A673 (cell line): Measurements from ENCODE around the gene RNF182.

ENCODE experiments used
- EZH2 ChIP-seq: fragments of 200-600 bp; sonication (generic); IDR thresholded peaks from 2 replicates; pipeline ENCODE4 v1.6.1; 2017; ENCODE audit warnings: borderline replicate concordance, low read depth, mild to moderate bottlenecking, mixed read lengths, antibody characterized with exemption, low read length; ENCODE audit not compliant: poor library complexity, severe bottlenecking
- TF ChIP-seq, protein P1 (sequence below): fragments of 300-800, 200-600 bp; sonication (generic); conservative IDR thresholded peaks from 2 replicates; pipeline ENCODE4 v1.5.1; 2017; ENCODE audit warnings: low read depth, mild to moderate bottlenecking, antibody characterized with exemption, low read length, moderate library complexity, mixed read lengths

DNA sequence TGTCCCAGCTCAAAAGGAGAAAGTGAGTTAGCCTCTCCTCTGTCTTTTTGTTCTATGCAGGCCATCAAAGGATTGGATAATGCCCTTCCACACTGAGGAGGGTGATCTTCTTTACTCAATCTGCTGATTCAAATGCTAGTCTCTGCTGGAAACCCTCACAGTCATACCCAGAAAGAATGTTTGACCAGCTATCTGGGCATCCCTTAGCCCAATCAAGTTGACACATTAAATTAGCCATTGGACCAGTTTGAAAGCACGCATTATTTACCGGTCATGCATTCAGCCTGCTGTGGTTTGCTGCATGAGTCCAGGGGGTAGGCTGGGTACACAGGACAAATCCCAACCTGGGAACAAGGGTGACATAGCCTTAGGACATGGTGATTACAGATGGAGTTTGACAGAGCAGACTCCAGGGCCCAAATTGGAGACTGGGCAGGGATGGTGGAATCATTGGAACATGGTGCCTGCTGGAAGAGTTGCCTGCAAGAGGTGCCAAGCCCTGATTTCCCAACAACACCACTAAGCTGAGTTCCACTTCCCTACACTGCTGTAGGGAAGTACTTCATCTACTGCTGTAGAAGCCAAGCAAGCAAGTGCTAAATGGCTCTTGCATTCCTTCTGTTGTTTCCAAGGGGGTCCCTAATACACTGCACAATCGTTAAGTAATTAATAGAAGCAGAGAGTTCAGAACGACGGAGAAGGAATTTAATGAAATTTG is 87.7 kb downstream of the RNF182 start:
- TF ChIP-seq, protein P1, sequence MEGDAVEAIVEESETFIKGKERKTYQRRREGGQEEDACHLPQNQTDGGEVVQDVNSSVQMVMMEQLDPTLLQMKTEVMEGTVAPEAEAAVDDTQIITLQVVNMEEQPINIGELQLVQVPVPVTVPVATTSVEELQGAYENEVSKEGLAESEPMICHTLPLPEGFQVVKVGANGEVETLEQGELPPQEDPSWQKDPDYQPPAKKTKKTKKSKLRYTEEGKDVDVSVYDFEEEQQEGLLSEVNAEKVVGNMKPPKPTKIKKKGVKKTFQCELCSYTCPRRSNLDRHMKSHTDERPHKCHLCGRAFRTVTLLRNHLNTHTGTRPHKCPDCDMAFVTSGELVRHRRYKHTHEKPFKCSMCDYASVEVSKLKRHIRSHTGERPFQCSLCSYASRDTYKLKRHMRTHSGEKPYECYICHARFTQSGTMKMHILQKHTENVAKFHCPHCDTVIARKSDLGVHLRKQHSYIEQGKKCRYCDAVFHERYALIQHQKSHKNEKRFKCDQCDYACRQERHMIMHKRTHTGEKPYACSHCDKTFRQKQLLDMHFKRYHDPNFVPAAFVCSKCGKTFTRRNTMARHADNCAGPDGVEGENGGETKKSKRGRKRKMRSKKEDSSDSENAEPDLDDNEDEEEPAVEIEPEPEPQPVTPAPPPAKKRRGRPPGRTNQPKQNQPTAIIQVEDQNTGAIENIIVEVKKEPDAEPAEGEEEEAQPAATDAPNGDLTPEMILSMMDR: no peak
- TF ChIP-seq EZH2: no peak
